Measurements from ENCODE around the gene ITGB4. TPM values are rescaled to one million over a fixed set of nuclear protein-coding genes. Genes with fewer than 3 reads are reported as not detected.

The ITGB4 gene
- total RNA-seq, 1 donor from 2014 or later = 82.2 TPM

DNA sequence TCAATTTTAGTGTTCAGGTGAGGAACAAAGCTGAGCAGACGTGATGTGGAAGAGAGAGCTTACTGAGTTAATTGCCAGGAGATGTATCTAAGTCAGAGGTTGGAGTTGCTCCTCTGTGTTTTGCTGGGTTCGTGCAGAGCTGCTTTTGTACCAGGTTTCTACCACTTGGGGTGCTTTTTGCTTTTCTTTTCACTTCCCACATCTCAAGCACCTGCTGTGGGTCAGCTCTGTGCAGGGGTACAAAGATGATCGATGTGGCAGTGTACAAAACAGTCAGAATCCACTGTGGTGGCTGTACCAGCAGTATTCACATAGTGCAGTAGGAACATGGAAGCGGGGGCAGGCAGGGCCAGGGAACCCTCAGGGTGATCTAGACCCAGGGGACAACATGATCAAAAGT is 78.1 kb downstream of the ITGB4 start:
- intact Hi-C loops (cut with DNase I) = no loop called here
- DNase-seq = peak; percentile 30
- H3K36me3 ChIP-seq = peaks cover 33% of the 10 kb centered on the region

DNA sequence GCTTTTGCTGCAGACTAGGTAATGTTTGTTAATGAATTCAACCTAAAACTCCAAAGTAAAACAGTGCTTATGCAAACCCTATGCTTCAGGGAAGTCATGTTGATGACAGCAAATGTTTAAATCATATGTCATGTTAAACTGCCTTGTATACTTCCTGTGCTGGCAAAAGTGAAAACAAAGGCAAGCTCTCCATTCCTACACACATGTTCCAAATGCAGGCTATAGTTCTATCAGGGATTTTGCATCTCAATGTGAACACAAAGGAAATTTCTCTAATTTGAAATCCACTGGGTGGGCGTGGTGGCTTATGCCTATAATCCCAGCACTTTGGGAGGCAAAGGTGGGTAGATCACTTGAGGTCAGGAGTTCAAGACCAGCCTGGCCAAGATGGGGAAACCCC is 82.6 kb downstream of the ITGB4 start:
- Histone ChIP-seq H3K27me3 (no peaks in the 10 kb centered on the region), H3K4me3 (no peak overlapping the region), H3K27ac (no peak overlapping the region), H3K36me3 (peaks cover 14% of the 10 kb centered on the region), H3K4me1 (no peaks in the 10 kb centered on the region), H3K9me3 (no peaks in the 10 kb centered on the region)
- intact Hi-C loops (cut with DNase I) = no loop called here
- DNase-seq (no peak), ATAC-seq (no peak)
- TF ChIP-seq, protein P1, sequence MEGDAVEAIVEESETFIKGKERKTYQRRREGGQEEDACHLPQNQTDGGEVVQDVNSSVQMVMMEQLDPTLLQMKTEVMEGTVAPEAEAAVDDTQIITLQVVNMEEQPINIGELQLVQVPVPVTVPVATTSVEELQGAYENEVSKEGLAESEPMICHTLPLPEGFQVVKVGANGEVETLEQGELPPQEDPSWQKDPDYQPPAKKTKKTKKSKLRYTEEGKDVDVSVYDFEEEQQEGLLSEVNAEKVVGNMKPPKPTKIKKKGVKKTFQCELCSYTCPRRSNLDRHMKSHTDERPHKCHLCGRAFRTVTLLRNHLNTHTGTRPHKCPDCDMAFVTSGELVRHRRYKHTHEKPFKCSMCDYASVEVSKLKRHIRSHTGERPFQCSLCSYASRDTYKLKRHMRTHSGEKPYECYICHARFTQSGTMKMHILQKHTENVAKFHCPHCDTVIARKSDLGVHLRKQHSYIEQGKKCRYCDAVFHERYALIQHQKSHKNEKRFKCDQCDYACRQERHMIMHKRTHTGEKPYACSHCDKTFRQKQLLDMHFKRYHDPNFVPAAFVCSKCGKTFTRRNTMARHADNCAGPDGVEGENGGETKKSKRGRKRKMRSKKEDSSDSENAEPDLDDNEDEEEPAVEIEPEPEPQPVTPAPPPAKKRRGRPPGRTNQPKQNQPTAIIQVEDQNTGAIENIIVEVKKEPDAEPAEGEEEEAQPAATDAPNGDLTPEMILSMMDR (IDR thresholded peaks at IDR 0.05) = no peak

More for the DNA sequence above, 78.1 kb downstream of the ITGB4 start:
- TF ChIP-seq, protein P1 (IDR thresholded peaks at IDR 0.05) = no peak
- no peaks in the 10 kb centered on the region for H3K9me3 ChIP-seq
- no peaks in the 10 kb centered on the region for H3K4me1 ChIP-seq
- H3K27me3 ChIP-seq = no peaks in the 10 kb centered on the region
- ATAC-seq = no peak
- H3K27ac ChIP-seq = no peak overlapping the region
- no peak overlapping the region for H3K4me3 ChIP-seq

DNA sequence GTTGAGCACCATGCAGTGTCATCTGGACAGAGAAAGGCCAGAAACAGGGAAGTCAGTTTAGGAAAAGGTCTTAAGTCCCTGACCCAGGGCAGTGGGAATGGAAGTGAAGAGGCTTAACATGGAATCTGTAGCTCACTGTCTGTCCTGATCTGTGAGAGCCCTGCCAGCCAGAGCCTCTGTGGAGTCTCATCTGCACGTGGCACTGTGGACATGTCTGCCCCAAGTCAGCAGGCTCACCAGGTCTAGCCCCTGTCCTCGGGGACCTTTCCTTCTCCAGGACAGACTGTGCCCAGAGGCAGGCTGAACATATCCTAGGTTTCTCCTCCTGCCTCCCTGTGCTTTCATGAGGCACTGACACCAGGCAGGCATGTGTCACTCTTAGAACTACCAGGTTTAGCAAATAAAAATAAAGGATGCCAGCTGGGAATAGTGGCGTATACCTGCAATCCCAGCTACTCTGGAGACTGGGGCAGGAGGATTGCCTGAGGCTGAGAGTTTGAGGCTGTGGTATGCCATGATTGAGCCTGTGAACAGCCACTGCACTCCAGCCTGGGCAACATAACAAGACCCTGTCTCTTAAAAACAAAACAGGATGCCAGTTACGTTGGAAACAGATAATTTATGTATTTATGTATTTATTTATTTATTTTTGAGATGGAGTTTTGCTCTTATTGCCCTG is 85.7 kb downstream of the ITGB4 start:
- DNase-seq (no peak), ATAC-seq (peak; percentile 30)
- no peaks in the 10 kb centered on the region for H3K4me1 ChIP-seq
- H3K27me3 ChIP-seq = no peaks in the 10 kb centered on the region
- H3K4me3 ChIP-seq = no peak overlapping the region
- H3K36me3 ChIP-seq = peaks cover 20% of the 10 kb centered on the region
- no peaks in the 10 kb centered on the region for H3K9me3 ChIP-seq
- intact Hi-C loops (cut with DNase I) = no loop called here
- H3K27ac ChIP-seq = no peak overlapping the region
- TF ChIP-seq, protein P1 (IDR thresholded peaks at IDR 0.05) = no peak

Small RNAs within 50 kb of the gene (microRNA-seq; reads per million reads assigned to microRNA genes)
- not detected for gene MIR4738 (ENCODE audit: borderline microRNAs expressed)

Other genes with a start within 250 kb of the ITGB4 start
- gene CASKIN2, start 205.9 kb upstream of the ITGB4 start, total RNA-seq = 101 TPM
- 21.6 TPM for gene TSEN54, start 204.9 kb upstream of the ITGB4 start, total RNA-seq
- gene LLGL2, start 195.8 kb upstream of the ITGB4 start, total RNA-seq = 133 TPM
- 193 TPM for gene MYO15B, start 133.7 kb upstream of the ITGB4 start, total RNA-seq
- 0.84 TPM for gene SMIM5, start 88.0 kb upstream of the ITGB4 start, total RNA-seq
- gene RECQL5, start 54.3 kb upstream of the ITGB4 start, total RNA-seq = 43.1 TPM
- gene SAP30BP, start 54.1 kb upstream of the ITGB4 start, total RNA-seq = 71.4 TPM
- gene GALK1, start 43.7 kb downstream of the ITGB4 start, total RNA-seq = 31.6 TPM
- gene UNK, start 63.3 kb downstream of the ITGB4 start, total RNA-seq = 27.1 TPM
- 145 TPM for gene UNC13D, start 122.9 kb downstream of the ITGB4 start, total RNA-seq
- gene WBP2, start 133.9 kb downstream of the ITGB4 start, total RNA-seq = 156 TPM
- gene TRIM47, start 157.1 kb downstream of the ITGB4 start, total RNA-seq = 31.0 TPM
- 28.7 TPM for gene TRIM65, start 175.5 kb downstream of the ITGB4 start, total RNA-seq
- gene MRPL38, start 183.4 kb downstream of the ITGB4 start, total RNA-seq = 85.5 TPM
- gene FBF1, start 219.6 kb downstream of the ITGB4 start, total RNA-seq = 11.3 TPM